COR-L47 (cell line): ENCODE measurements around the gene PTPRD.
A peak's percentile ranks its signal among the peaks of the same experiment; 100 is the strongest.

Experiments
- DNase-seq: peaks from one replicate; lab custom pipeline; 2025; lab: John Stamatoyannopoulos, UW

PTPRD gene

GRCh38 chr9:10172476-10172875 is 440.3 kb downstream of the PTPRD start:
- peak; percentile 17 for DNase-seq

DNA sequence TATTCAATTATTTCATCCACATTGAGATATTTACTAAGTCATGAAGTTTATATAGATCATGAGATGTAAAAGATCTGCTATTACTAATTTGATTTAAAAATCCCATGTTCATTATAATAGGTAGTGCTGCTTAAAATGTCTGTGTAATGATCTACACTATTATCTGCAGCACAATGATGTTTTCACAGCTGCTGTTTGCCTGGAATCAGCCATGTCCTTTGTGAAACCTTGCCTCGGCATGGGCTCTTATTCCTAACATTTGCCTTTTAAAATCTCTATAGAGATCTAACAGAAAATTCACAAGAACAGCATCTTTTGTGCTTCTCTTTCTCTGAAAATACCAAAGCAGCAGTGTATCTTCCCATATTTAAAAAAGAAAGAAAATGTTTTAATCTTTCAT is 444.6 kb downstream of the PTPRD start:
- DNase-seq: peak; percentile 68

DNA sequence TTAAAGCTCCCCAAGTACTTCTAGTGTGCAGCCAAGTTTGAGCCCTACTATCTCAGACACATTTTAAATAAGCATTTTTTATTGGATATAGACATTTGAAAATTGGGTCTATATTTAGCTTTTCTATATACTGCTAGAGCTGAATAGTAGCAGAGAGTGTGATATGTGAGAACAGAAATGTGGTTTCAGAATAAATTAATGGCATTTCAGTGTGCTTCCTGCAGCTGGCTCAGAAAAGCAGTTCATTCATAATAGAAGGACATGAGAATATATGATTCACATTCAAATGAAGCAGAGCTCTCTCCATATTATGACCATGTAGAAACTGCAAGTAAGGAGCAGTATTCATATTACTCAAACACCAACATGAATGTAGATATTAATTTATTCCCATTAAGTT is 464.0 kb downstream of the PTPRD start:
- DNase-seq: no peak

DNA sequence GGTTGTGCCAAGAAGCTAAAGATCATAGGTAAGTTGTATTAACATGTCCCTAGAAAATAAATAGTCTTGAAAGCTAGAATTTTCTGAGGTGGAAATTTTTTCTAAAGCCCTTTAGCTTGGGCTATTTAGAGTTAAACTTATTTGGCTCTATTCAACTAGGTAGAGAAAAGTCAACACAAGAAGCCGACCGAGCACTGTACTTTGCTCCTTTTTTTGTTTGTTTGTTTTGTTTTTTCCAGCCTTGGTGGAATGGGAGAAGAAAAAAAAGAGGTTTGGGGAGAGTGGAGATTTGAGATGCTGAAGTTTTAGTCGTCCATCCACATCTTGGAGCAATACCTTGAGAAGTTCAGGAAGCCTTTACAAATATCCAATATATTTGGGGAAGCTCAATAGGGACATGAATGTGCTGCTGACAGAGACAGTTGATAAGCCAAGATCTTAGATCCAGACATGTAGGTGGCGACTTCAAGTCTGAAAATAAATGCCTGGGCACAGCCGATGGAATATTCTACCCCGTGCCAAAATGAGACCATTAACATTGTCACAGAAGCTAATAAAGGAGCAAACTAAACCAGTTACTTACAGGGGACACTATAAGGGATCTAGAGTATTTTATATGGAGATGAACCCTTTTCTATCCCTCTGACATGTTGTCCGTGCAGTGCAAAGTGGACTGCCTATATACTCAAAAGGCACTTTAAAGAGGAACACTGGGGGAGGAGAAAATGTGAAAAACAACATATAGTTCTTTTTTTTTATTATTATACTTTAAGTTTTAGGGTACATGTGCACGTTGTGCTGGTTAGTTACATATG is 466.1 kb downstream of the PTPRD start:
- no peak for DNase-seq

GRCh38 chr9:10144355-10144754 is 468.4 kb downstream of the PTPRD start:
- DNase-seq: no peak

GRCh38 chr9:10135553-10135952 is 477.2 kb downstream of the PTPRD start:
- DNase-seq: no peak

- DNase-seq: no peak
Measured at GRCh38 chr9:10134266-10134665, 478.5 kb downstream of the PTPRD start.

GRCh38 chr9:10130061-10130675 is 482.6 kb downstream of the PTPRD start:
- no peak for DNase-seq

- no peak for DNase-seq
Measured at GRCh38 chr9:10127867-10128266, 484.9 kb downstream of the PTPRD start.

DNA sequence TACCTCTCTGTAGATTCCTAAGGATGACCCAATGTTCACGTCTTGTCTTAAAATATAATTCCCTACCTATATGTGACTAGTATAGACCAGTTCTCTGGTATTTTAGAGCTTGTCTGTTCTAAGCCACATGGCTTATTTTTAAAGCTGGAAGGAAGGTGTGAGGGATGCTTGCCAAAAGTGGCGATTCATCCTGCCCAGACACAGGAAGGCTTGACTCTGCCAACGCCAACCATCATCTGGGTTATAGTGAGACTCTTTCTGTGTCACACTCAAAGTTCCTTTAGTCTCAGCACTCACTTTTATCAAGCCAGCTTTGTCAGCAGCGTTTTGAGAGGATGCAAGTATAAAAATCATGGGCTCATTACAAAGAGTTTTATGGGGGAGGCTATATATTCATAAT is 500.0 kb downstream of the PTPRD start:
- DNase-seq: no peak

DNA sequence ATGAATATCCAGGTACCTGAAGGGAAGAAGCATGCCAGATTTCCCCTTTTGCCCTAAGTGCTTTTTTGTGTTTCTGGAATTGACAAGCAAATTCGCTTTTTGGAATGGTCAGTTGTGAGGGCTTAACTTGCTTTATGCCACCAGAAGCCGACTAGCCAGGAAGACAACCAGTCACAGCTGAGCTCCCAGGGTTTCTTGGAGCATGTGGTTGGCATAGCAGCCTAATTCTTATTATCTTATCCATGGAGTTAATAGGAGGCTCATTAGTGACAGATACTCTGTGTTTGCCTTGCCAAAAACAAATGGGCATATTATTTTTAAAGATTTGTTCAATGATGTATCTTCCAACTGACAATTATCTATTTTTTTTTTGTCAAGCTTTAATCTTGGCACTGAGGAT is 500.7 kb downstream of the PTPRD start:
- no peak for DNase-seq

DNA sequence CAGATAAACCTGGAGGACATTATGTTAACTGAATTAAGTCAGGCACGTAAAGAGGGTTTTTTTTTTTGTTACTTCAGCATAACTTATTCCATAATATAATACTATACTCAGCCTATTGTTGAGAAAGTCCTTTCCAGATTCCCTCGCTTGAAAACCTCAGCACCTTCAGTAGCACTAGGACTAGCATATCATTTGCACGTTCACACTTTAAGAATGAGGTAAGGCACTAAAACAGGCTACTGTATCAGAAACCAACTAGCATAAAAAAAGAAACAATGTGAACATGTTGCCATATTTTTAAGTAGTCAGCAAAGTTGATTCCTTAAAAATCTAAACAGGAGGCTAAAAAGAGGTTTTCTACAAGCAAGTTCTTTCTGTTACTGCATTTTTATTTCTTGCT is 504.0 kb downstream of the PTPRD start:
- no peak for DNase-seq

DNA sequence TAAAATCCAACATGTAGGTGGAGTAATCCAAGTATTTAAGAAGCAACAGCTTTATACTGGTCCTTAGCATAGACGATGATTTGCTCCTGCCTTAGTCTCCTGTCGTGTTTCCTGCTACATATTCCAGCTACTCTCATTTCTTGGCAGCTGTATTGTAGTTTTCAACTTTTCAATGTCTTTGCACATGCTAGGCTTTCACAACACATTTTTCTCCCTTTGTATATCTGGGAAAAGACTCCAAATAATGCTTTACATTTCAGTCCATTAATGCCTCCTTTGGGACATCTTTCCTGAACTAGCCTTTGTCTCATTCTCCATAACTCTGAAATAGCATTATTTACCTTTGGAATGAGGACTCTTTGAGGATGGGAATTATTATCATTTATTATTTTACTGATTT is 508.0 kb downstream of the PTPRD start:
- DNase-seq: no peak

GRCh38 chr9:10095208-10095607 is 517.6 kb downstream of the PTPRD start:
- DNase-seq: no peak

DNA sequence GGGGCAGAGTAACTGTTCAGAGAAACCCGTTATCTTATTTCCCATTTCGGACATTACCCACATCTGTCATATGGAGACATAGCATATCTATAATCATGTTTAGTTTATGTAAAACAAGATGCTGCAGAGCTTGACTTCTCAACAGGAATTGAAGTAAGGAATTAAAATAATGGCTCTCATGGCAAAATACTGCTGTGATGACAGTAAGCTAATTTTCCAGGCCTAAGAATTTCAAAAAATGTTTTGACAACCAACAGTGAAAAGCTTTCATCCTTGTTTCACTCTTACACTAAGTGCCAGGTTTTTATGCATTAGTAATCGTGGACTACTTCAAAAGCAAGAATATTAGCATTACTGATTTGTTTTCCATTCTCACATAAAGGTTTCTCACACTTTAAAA is 518.2 kb downstream of the PTPRD start:
- no peak for DNase-seq

DNA sequence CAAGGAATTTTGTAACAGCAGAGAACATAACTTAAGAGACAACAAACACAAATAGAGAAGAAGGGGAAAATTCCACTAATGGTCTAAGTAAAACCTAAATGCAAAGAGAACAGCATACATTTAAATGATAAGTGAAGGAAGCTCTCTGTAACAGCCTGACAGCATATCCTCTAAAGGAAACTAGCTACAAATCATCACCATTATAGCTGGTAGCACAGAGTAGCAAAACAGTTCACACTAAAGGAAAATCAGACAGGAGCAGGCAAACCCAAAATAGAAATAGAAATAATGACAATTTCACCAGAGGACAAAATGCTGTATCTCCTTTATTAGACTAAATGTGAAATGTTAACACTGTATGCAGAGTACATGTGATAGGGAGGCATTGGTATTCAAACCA is 532.8 kb downstream of the PTPRD start:
- DNase-seq: no peak

DNA sequence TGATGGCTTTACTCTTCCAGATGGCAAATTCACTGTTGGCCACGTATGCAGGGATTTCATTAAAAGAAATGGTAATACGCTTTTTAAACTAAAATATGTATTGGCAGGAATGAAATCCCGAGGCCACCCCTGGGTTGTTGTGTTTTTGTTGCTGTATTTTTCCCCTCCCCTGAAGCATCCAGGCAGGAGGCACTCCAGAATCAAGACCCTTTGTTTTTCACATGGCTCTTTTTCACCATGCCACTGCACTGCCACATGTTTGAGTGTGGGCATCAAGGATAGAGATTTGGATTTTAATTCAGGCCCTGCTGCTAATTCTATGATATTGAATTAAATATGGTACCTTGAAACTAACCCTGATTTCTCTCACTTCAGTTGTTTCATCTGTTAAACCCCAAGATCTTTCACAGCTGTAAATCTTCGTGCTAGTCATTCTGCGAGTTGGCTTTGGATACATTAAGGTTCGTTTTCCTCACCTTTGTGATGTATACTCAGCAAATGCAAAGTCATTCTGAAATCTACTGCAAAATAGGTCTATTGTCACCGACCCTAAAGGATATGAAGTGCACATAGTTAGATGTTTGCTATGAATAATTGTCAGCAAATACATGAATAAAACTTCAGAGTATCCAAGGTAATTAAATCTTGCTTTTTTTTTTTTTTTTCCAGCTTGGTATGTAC is 533.4 kb downstream of the PTPRD start:
- no peak for DNase-seq

GRCh38 chr9:10071579-10071978 is 541.2 kb downstream of the PTPRD start:
- DNase-seq: no peak

GRCh38 chr9:10062629-10063395 is 550.0 kb downstream of the PTPRD start:
- no peak for DNase-seq

DNA sequence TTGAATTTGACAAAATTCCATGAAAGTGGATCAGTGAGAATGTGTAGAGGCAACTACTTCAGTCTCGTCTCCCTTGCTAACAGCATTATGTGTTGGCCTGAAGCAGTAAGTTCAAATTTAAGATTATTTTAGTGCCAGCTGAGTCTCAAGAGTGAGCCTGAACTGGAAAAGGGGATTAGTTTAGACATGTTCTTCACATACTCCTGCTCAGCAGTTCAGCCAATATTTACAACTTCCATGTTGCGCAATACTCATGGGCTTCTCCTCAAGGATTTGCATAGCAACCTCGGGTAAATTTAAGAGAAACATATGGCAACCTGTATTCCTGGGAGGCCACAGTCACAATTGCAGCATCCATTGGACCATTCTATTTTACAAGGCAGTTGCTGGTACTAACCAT is 553.8 kb downstream of the PTPRD start:
- DNase-seq: no peak

DNA sequence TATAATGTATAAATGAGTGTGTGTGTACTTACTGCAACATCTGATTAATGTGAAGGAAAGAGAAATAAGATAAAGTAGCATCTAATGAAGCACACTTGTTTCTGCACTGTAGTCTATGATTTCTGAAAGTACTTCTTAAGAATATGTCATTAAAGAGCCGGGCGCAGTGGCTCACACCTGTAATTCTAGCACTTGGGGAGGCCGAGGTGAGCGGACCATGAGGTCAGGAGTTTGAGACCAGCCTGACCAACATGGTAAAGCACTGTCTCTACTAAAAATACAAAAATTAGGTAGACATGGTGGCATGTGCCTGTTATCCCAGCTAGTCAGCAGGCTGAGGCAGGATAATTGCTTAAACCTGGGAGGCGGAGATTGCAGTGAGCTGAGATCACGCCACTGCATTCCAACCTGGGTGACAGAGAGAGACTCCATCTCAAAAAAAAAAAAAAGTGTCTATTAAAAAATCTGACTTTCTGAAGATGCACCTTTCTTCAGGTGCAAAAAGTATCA is 556.9 kb downstream of the PTPRD start:
- DNase-seq: no peak

DNA sequence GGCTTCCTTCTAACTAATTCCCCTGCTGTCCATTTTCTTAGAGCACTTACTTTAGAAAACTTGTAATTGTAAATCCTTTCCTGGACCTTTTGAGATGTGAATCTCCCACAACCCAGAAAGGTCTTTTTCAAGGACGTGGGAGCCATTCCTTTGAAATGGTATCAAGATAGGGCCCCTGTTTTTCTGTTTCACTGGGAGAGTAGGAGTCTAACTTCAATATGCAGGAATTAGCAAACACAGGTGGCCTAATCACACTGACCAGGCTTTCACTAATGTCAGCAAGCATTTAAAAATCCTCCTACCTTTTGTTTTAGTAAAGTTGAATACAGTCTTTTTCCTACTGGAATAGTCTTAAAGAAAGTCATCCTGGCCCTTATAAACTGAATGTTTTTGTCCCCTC is 558.3 kb downstream of the PTPRD start:
- DNase-seq: no peak
